ENCODE results near the gene SLC6A13. TPM values are rescaled to one million over a fixed set of nuclear protein-coding genes. Genes with fewer than 3 reads are reported as not detected.

The SLC6A13 gene
- total and polyA plus RNA-seq, 4 donors, result 0.23 to 12.0 (median 7.5) TPM

DNA sequence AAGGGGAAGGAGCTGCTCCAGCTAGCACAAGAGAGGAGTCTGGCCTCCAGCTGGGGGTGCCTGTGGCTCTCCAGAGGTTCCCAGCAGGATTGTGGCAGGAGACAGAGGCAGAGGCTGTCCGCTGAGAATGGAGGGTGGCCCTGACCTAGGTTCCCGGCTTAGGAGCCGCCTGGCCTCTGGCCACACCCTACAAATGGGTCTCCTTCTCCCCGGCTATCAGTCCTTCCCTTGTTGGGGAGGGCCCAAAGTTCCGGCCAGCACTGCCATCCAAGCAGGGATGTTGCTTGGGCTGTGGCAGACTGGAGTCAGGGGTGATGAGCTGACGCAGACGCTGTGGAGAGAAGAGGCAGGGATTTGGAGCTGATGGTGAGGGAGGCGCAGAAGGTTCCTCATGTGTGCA is 71.8 kb downstream of the SLC6A13 start:
- 87% methylated on average over 8 of the region's 8 CpGs for WGBS
- Histone ChIP-seq H3K36me3 (ENCODE audit: control insufficient read depth in 4 of 4, insufficient read depth in 3 of 4, low read depth in 1 of 4, low read length in 3 of 4) (peaks cover 0 to 42% (median 22%) of the 10 kb centered on the region in 4 donors), H3K27ac (ENCODE audit: low read depth in 1 of 2, low read length in 2 of 2) (no peak overlapping the region), H3K9me3 (ENCODE audit: control insufficient read depth in 4 of 4, low read length in 3 of 4) (no peaks in the 10 kb centered on the region), H3K27me3 (ENCODE audit: control insufficient read depth in 4 of 4, insufficient read depth in 4 of 4, low read length in 3 of 4) (no peaks in the 10 kb centered on the region), H3K4me3 (ENCODE audit: low read depth in 1 of 3, low read length in 3 of 3) (no peak overlapping the region), H3K9ac (ENCODE audit: low read depth in 1 of 2, low read length in 2 of 2) (no peak overlapping the region), H3K4me1 (ENCODE audit: control insufficient read depth in 4 of 4, insufficient read depth in 4 of 4, low read length in 3 of 4) (peaks cover 3 to 18% (median 15%) of the 10 kb centered on the region in 4 donors)
- DNase-seq (ENCODE audit: low spot score), result no peak
- TF ChIP-seq RAD21 (IDR thresholded peaks at IDR 0.05) (no peak), HNF4G (IDR thresholded peaks at IDR 0.05) (no peak), FOXA2 (IDR thresholded peaks at IDR 0.05) (no peak), EGR1 (IDR thresholded peaks at IDR 0.05; ENCODE audit: low read depth in 2 of 2) (no peak), ATF3 (IDR thresholded peaks at IDR 0.05) (no peak), MAX (IDR thresholded peaks at IDR 0.05) (no peak), RXRA (IDR thresholded peaks at IDR 0.05) (no peak), GABPA (IDR thresholded peaks at IDR 0.05 in 1 of 2, conservative IDR thresholded peaks at IDR 0.05 in 1 of 2) (no peak), SP1 (IDR thresholded peaks at IDR 0.05) (no peak), NR2F2 (IDR thresholded peaks at IDR 0.05) (no peak), HNF4A (conservative IDR thresholded peaks at IDR 0.05) (no peak), TAF1 (conservative IDR thresholded peaks at IDR 0.05) (no peak), FOXA1 (IDR thresholded peaks at IDR 0.05) (no peak), ZBTB33 (IDR thresholded peaks at IDR 0.05) (no peak), YY1 (IDR thresholded peaks at IDR 0.05) (no peak), JUND (IDR thresholded peaks at IDR 0.05) (no peak)
- TF ChIP-seq, protein P1, sequence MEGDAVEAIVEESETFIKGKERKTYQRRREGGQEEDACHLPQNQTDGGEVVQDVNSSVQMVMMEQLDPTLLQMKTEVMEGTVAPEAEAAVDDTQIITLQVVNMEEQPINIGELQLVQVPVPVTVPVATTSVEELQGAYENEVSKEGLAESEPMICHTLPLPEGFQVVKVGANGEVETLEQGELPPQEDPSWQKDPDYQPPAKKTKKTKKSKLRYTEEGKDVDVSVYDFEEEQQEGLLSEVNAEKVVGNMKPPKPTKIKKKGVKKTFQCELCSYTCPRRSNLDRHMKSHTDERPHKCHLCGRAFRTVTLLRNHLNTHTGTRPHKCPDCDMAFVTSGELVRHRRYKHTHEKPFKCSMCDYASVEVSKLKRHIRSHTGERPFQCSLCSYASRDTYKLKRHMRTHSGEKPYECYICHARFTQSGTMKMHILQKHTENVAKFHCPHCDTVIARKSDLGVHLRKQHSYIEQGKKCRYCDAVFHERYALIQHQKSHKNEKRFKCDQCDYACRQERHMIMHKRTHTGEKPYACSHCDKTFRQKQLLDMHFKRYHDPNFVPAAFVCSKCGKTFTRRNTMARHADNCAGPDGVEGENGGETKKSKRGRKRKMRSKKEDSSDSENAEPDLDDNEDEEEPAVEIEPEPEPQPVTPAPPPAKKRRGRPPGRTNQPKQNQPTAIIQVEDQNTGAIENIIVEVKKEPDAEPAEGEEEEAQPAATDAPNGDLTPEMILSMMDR (IDR thresholded peaks at IDR 0.05; ENCODE audit: low read depth, low read length, missing input control), result no peak
- TF ChIP-seq, protein P2, sequence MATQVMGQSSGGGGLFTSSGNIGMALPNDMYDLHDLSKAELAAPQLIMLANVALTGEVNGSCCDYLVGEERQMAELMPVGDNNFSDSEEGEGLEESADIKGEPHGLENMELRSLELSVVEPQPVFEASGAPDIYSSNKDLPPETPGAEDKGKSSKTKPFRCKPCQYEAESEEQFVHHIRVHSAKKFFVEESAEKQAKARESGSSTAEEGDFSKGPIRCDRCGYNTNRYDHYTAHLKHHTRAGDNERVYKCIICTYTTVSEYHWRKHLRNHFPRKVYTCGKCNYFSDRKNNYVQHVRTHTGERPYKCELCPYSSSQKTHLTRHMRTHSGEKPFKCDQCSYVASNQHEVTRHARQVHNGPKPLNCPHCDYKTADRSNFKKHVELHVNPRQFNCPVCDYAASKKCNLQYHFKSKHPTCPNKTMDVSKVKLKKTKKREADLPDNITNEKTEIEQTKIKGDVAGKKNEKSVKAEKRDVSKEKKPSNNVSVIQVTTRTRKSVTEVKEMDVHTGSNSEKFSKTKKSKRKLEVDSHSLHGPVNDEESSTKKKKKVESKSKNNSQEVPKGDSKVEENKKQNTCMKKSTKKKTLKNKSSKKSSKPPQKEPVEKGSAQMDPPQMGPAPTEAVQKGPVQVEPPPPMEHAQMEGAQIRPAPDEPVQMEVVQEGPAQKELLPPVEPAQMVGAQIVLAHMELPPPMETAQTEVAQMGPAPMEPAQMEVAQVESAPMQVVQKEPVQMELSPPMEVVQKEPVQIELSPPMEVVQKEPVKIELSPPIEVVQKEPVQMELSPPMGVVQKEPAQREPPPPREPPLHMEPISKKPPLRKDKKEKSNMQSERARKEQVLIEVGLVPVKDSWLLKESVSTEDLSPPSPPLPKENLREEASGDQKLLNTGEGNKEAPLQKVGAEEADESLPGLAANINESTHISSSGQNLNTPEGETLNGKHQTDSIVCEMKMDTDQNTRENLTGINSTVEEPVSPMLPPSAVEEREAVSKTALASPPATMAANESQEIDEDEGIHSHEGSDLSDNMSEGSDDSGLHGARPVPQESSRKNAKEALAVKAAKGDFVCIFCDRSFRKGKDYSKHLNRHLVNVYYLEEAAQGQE (IDR thresholded peaks at IDR 0.05), result no peak

All from liver (tissue), 9 donors.